ENCODE results near the gene HELZ. TPM values are rescaled to one million over a fixed set of nuclear protein-coding genes. Genes with fewer than 3 reads are reported as not detected.

Gene HELZ
- total and polyA plus RNA-seq, 2 donors (not counting 3 experiments of a cell fraction or from before 2014, with no cell fraction given): 8.0 to 47.3 TPM

- no peak overlapping the region for H3K4me2 ChIP-seq (ENCODE audit: insufficient read depth, low read length)
- H3K36me3 ChIP-seq (ENCODE audit: control insufficient read depth in 2 of 2, extremely low read depth in 1 of 2, insufficient read depth in 2 of 2, low read length in 2 of 2): peaks cover 6 to 8% of the 10 kb centered on the region in 2 experiments
- BruUV-seq (replicated peaks): no TSS peak
- dilution Hi-C loops (cut with MboI; ENCODE audit: extremely low pct_ligation_motif_present, low sequenced_read_pairs) (no loop called here), intact Hi-C loops (cut with micrococcal nuclease) (loop anchor here (10.0 kb wide), 1 partner anchor 171 kb away; no protein-coding TSS in a partner anchor)
- H3K4me1 ChIP-seq (ENCODE audit: control insufficient read depth, extremely low read depth, insufficient read depth, low read length): no peaks in the 10 kb centered on the region
- ChIA-PET CTCF (no interaction called here), POLR2A (no interaction called here)
- no peak overlapping the region for H3K27ac ChIP-seq (ENCODE audit: insufficient read depth, low read depth, low read length)
- FAIRE-seq (no peak), DNase-seq (ENCODE audit: low read depth, low spot score) (no peak)
- no peaks in the 10 kb centered on the region for H3K9me1 ChIP-seq (replicated peaks; ENCODE audit: control insufficient read depth, extremely low read depth, insufficient read depth, low read length)
- H3K27me3 ChIP-seq (ENCODE audit: control insufficient read depth in 2 of 2, insufficient read depth in 2 of 2, low read length in 2 of 2): no peaks in the 10 kb centered on the region
- TF ChIP-seq POLR2AphosphoS5 (IDR thresholded peaks at IDR 0.05; ENCODE audit: insufficient read depth, low read depth, low read length): no peak
- no peak for TF ChIP-seq POLR2A (IDR thresholded peaks at IDR 0.05; ENCODE audit: low read depth, low read length)
- no peak for TF ChIP-seq JUN (IDR thresholded peaks at IDR 0.05; ENCODE audit: borderline replicate concordance, insufficient read depth, insufficient read length, low read depth)
- TF ChIP-seq CTCF (IDR thresholded peaks at IDR 0.05; ENCODE audit: extremely low read depth in 1 of 2, insufficient read depth in 1 of 2, low read depth in 1 of 2, low read length in 2 of 2): no peak
- TF ChIP-seq MYC (IDR thresholded peaks at IDR 0.05; ENCODE audit: low read depth, low read length): no peak
- no peak for TF ChIP-seq GATA2 (IDR thresholded peaks at IDR 0.05; ENCODE audit: insufficient read depth, insufficient read length, low read depth, low read length)
- no peak for TF ChIP-seq FOS (IDR thresholded peaks at IDR 0.05; ENCODE audit: borderline replicate concordance, insufficient read depth, low read length)
- TF ChIP-seq EZH2 (IDR thresholded peaks at IDR 0.05; ENCODE audit: borderline replicate concordance, low read depth, low read length, severe bottlenecking): no peak
- no peak for TF ChIP-seq MAX (IDR thresholded peaks at IDR 0.05; ENCODE audit: insufficient read depth, insufficient read length)
- no peak overlapping the region for H3K9ac ChIP-seq (replicated peaks; ENCODE audit: extremely low read depth, insufficient read depth, low read length)
- H4K20me1 ChIP-seq (replicated peaks; ENCODE audit: control insufficient read depth, extremely low read depth, insufficient read depth, low read length): no peaks in the 10 kb centered on the region
- no peaks in the 10 kb centered on the region for H3K79me2 ChIP-seq (ENCODE audit: control insufficient read depth, insufficient read depth, low read length)
- no peaks in the 10 kb centered on the region for H3K9me3 ChIP-seq (replicated peaks; ENCODE audit: control insufficient read depth, insufficient read depth, low read length)
- no peak overlapping the region for H2AFZ ChIP-seq (ENCODE audit: low read depth, low read length)
- no peak overlapping the region for H3K4me3 ChIP-seq (replicated peaks in 1 of 3; ENCODE audit: insufficient read depth in 1 of 3, low read depth in 1 of 3, low read length in 3 of 3)
These were observed 131.5 kb downstream of the HELZ start for GRCh38 chr17:67113486-67113885.
